Lower leg skin (tissue), 4 donors: ENCODE data around the gene CD55. TPM values are rescaled to one million over a fixed set of nuclear protein-coding genes. Genes with fewer than 3 reads are reported as not detected.

Source experiments
- DNase-seq, 2 donors: peaks; one replicate each; pipeline ENCODE4 v3.0.0-alpha.2; 2019; ENCODE audit warnings: low spot score in 2 of 2
- H3K4me3 ChIP-seq: fragments of 200-600 bp; sonication (generic); 2 replicates; pipeline ENCODE4 v1.5.1; 2017; ENCODE audit warnings: mild to moderate bottlenecking, low read depth; ENCODE audit not compliant: poor library complexity, severe bottlenecking
- CTCF ChIP-seq, 3 donors: fragments of 450-650 bp; IDR thresholded peaks; one replicate each; pipeline ENCODE4 v1.5.1; 2016; ENCODE audit warnings: antibody characterized with exemption in 3 of 3, mild to moderate bottlenecking in 3 of 3, moderate library complexity in 2 of 3
- POLR2A ChIP-seq, 2 donors: fragments of 450-650 bp; IDR thresholded peaks; one replicate each; pipeline ENCODE4 v1.6.1; 2016 to 2017; ENCODE audit warnings: antibody characterized with exemption in 2 of 2, mild to moderate bottlenecking in 1 of 2, moderate library complexity in 1 of 2
- WGBS, 2 donors: methylation state at CpG; one replicate each; pipeline ENCODE4 v1.1.5; 2018; 5-methylcytosine and 5-hydroxymethylcytosine counted together
- intact Hi-C: fragments of 100-400 bp; cut with DNase I; formaldehyde crosslinking; loops from one replicate; pipeline ENCODE4 v1.15.0; 2023; ENCODE audit warnings: low total_unique reads
- total RNA-seq, 4 donors: library from RNA; depleted of rRNA; stranded (reverse); fragments of >200 nt; gene quantifications; one replicate each; pipeline ENCODE4 v1.1.0, GENCODE V29; 2016

Gene CD55
- total RNA-seq, 4 donors from 2014 or later, result 153 to 260 (median 238) TPM

- TF ChIP-seq CTCF (IDR thresholded peaks at IDR 0.05), result no peak
- TF ChIP-seq POLR2A (IDR thresholded peaks at IDR 0.05), result no peak
- intact Hi-C loops, result loop anchor here (10.0 kb wide), 1 partner anchor 317 kb away; the partner anchor contains the start of gene C4BPB
- whole genome bisulfite sequencing, 2 donors, result 94 to 97% methylated on average over 7 of the region's 7 CpGs
- H3K4me3 ChIP-seq, result no peak overlapping the region
- no peak for DNase-seq
Measured at GRCh38 chr1:207401578-207401977, 80.1 kb downstream of the CD55 start.

- intact Hi-C loops, result loop anchor here (10.0 kb wide), 1 partner anchor 318 kb away; the partner anchor contains the start of gene C4BPB
- DNase-seq, result no peak
- TF ChIP-seq CTCF (IDR thresholded peaks at IDR 0.05) (no peak), POLR2A (IDR thresholded peaks at IDR 0.05) (no peak)
- no peak overlapping the region for H3K4me3 ChIP-seq
- WGBS, 2 donors, result 61 to 69% methylated on average over 4 of the region's 4 CpGs
Measured at GRCh38 chr1:207402744-207403143, 81.3 kb downstream of the CD55 start.

GRCh38 chr1:207404849-207405525, 83.5 kb downstream of the CD55 start:
- intact Hi-C loops, result loop anchor here (10.0 kb wide), 1 partner anchor 320 kb away; the partner anchor contains the start of gene C4BPB
- no peak overlapping the region for H3K4me3 ChIP-seq
- 80 to 85% methylated on average over 6 of the region's 6 CpGs for WGBS, 2 donors
- DNase-seq, result no peak
- TF ChIP-seq POLR2A (IDR thresholded peaks at IDR 0.05) (no peak), CTCF (IDR thresholded peaks at IDR 0.05) (no peak)

DNA sequence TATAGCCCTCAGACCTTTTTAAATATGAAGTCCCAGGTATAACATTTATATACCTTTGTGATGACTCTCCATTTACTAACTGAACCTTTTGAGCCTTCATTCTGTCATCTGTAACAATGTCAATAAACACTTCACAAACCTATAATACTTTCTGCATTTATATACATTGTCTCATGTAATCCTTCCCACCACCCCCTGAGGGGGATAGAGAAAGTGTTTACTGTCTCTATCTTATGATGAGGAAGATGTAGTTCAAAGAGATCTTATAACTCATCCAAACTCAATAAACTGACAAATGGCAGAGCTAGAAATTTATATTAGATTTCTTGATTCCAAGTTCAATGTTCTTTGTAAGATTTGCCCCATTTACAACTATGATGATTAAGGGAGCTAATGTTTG, 84.3 kb downstream of the CD55 start:
- TF ChIP-seq CTCF (IDR thresholded peaks at IDR 0.05) (no peak), POLR2A (IDR thresholded peaks at IDR 0.05) (no peak)
- intact Hi-C loops, result loop anchor here (10.0 kb wide), 1 partner anchor 321 kb away; the partner anchor contains the start of gene C4BPB
- DNase-seq, result no peak
- H3K4me3 ChIP-seq, result no peak overlapping the region

DNA sequence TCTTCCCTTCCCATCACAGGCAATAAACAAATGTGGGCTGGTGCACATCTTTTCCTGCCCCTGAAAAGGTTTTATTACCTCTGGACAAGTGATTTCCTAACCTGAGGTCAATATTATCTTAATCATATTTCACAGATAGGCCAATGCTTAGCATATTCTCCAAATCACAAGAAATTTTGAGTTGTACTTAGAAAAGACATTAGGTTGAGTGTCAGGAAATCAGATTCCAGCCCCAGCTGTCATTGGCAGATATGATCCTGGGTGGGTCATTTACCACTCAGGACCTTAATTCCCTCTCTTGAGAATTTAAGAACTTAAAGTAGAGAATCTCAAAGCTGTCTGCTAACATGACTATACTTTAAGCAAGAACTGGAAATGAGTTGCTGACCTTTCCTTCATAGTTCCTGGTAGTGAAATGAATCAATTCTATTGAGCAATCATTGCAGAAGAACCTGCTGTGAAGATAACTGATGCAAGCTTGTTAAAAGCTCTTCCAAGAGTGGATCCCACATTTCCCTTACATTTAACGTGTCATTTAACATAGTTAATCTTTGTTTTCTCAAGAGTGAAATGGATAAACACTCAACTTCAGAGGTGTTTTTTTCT, 86.3 kb downstream of the CD55 start:
- WGBS, 2 donors, result 37 to 46% methylated on average over 1 of the region's 1 CpG
- intact Hi-C loops, result loop anchor here (10.0 kb wide), 1 partner anchor 323 kb away; the partner anchor contains the start of gene C4BPB
- no peak for DNase-seq
- H3K4me3 ChIP-seq, result no peak overlapping the region
- TF ChIP-seq CTCF (IDR thresholded peaks at IDR 0.05), result no peak
- TF ChIP-seq POLR2A (IDR thresholded peaks at IDR 0.05), result no peak

Other genes with a start within 250 kb of the CD55 start
- not detected for gene C4BPB, start 232.8 kb upstream of the CD55 start, total RNA-seq
- not detected for gene C4BPA, start 217.4 kb upstream of the CD55 start, total RNA-seq
- gene CR2, start 132.7 kb downstream of the CD55 start, total RNA-seq, result under 1 TPM in 2 of 4 donors, not detected in 2; 0.06 to 0.07 TPM
- 1 to 10 TPM in 1 of 4 donors, under 1 TPM in 3; 0.49 to 1.6 (median 0.67) TPM for gene CR1, start 174.5 kb downstream of the CD55 start, total RNA-seq